Esophagus squamous epithelium (tissue), 4 donors: Measurements from ENCODE around the gene CSF2RB.

Experiments
- CTCF ChIP-seq, 6 experiments: fragments of 450-650 bp in 4 of 6; fragments of 200-600 bp in 2 of 6; sonication (generic) in 2 of 6; IDR thresholded peaks; one replicate each; pipeline ENCODE4 v1.5.1; 2016 to 2019; ENCODE audit warnings: antibody characterized with exemption in 6 of 6, mild to moderate bottlenecking in 4 of 6, moderate library complexity in 4 of 6
- POLR2A ChIP-seq, 4 donors: fragments of 450-650 bp; IDR thresholded peaks; one replicate each; pipeline ENCODE4 v1.6.1; 2017; ENCODE audit warnings: antibody characterized with exemption in 4 of 4, mild to moderate bottlenecking in 4 of 4, moderate library complexity in 3 of 4

GRCh38 chr22:36899498-36899897, 13.9 kb upstream of the CSF2RB start:
- TF ChIP-seq CTCF (IDR thresholded peaks at IDR 0.05) (no peak), POLR2A (IDR thresholded peaks at IDR 0.05) (no peak)
